ENCODE data around the gene STARD13.

- TF ChIP-seq CTCF (conservative IDR thresholded peaks at IDR 0.05; ENCODE audit: low read length) (no peak), EZH2phosphoT487 (IDR thresholded peaks at IDR 0.05; ENCODE audit: borderline replicate concordance, low read depth, low read length) (no peak)
These were observed 11.4 kb upstream of the STARD13 start for GRCh38 chr13:33296793-33297425.

All from OCI-LY7 (cell line).